ENCODE results near the gene KDM2B. TPM values are rescaled to one million over a fixed set of nuclear protein-coding genes. Genes with fewer than 3 reads are reported as not detected.

Gene KDM2B
- total and polyA plus RNA-seq, 2 of the 8 experiments (the other 6 are each of a cell fraction or from before 2014, with no cell fraction given), result 111 to 162 TPM

DNA sequence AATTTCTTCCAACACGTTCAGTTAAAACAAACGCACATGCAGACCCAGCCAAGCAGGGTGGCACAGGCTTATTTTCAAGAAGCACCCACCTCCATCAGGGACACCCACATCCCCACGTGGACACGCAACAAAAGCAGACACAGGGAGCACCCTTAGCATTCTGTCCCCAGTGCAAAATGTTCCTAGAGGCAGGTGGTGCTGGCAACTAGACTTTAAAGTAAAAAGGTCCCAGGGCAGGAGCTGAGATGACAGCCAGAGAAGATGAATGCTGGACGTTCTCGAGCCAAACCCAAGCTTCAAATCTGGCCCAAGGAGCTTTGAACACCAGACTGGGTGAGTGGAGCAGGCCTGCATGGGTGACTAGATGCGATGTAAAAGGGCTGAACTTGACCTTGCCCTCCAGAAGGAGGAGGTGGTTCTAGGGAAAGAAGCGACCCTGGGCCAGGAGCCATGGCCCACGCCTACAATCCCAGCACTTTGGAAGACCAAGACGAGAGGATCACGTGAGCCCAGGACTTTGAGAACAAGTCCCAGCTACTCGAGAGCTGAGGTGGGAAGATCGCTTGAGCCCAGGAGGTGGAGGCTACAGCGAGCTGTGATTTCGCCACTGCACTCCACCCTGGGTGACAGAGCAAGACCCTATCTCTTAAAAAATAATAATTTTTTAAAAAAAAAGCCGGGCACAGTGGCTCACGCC is 47.3 kb downstream of the KDM2B start:
- ChIA-PET CTCF (ENCODE audit: partially characterized antibody) (interaction anchor here (0.7 to 3.0 kb wide), 8 partner anchors 10 to 232 kb away, joined by 3 to 12 read pairs (median 3); partner anchors contain the start of gene KDM2B), POLR2A (ENCODE audit: partially characterized antibody) (interaction anchor here (0.8 to 40.9 kb wide), 5 partner anchors 7 to 38 kb away, joined by 3 to 793 read pairs (median 3); partner anchors contain the start of gene KDM2B)
- WGBS, 2 experiments (ENCODE audit: extremely low coverage in 1 of 2, insufficient coverage in 1 of 2, insufficient read length in 1 of 2, insufficient replicate concordance in 2 of 2, low coverage in 1 of 2, low lambda C conversion rate in 2 of 2, missing lambda C conversion rate in 1 of 2), result 93% methylated on average over 17 of the region's 17 CpGs; no CpG with 5 or more reads in 1 of the 2 experiments
- H3K9me3 ChIP-seq (ENCODE audit: insufficient read depth in 2 of 2, low read depth in 1 of 2, low read length in 1 of 2), result no peaks in the 10 kb centered on the region
- no peak overlapping the region for H2BK20ac ChIP-seq (ENCODE audit: low read length)
- no peak overlapping the region for H3K27ac ChIP-seq (ENCODE audit: low read depth, low read length)
- no peak overlapping the region for H3K56ac ChIP-seq (replicated peaks; ENCODE audit: insufficient read length, low read depth, low read length)
- no peak for FAIRE-seq
- H2AK5ac ChIP-seq (ENCODE audit: low read depth, low read length), result no peak overlapping the region
- peaks cover 20 to 36% (median 25%) of the 10 kb centered on the region in 4 experiments for H3K36me3 ChIP-seq (ENCODE audit: control insufficient read depth in 2 of 4, insufficient read depth in 4 of 4, low read length in 3 of 4)
- H3K14ac ChIP-seq (ENCODE audit: insufficient read length), result no peak overlapping the region
- H2BK15ac ChIP-seq (ENCODE audit: low read length), result no peak overlapping the region; the same call in 1 of the 2 replicates
- H3K4me2 ChIP-seq (ENCODE audit: insufficient read depth in 1 of 2, low read depth in 2 of 2, low read length in 2 of 2), result peak overlapping the region in 1 of 2 experiments; percentile 95; a peak in 1 of 4 replicates
- H2BK120ac ChIP-seq (replicated peaks; ENCODE audit: low read depth, low read length), result no peak overlapping the region
- no peak overlapping the region for H4K5ac ChIP-seq (ENCODE audit: insufficient read length, low read depth, low read length)
- H3K4ac ChIP-seq (replicated peaks; ENCODE audit: insufficient read length, low read depth, low read length), result no peak overlapping the region
- H2BK5ac ChIP-seq (ENCODE audit: low read depth, low read length), result no peak overlapping the region
- H3K79me2 ChIP-seq (ENCODE audit: control insufficient read depth in 1 of 2, insufficient read depth in 2 of 2, low read length in 2 of 2), result peaks cover 0 to 46% of the 10 kb centered on the region in 2 experiments; a peak in 2 of 4 replicates
- peaks cover 34 to 47% of the 10 kb centered on the region in 2 experiments for H4K20me1 ChIP-seq (replicated peaks in 1 of 2; ENCODE audit: control insufficient read depth in 1 of 2, insufficient read depth in 2 of 2, low read length in 2 of 2)
- H3K27me3 ChIP-seq (replicated peaks in 1 of 4; ENCODE audit: control insufficient read depth in 3 of 4, extremely low read depth in 1 of 4, insufficient read depth in 3 of 4, low read length in 3 of 4), result peaks cover 0 to 5% (median 0%) of the 10 kb centered on the region in 4 experiments; a peak in 3 of 7 replicates
- peaks cover 14% of the 10 kb centered on the region for H3K23me2 ChIP-seq (ENCODE audit: low read depth, low read length)
- H3K4me1 ChIP-seq (replicated peaks in 1 of 4; ENCODE audit: control insufficient read depth in 3 of 4, insufficient read depth in 4 of 4, low read length in 3 of 4), result peaks cover 7 to 37% (median 24%) of the 10 kb centered on the region in 4 experiments
- H3K23ac ChIP-seq (ENCODE audit: insufficient read length), result no peak overlapping the region
- H3K18ac ChIP-seq (ENCODE audit: extremely low read depth, low read length), result peak overlapping the region; percentile 32; the same call in 1 of the 2 replicates
- TF ChIP-seq GABPA (IDR thresholded peaks at IDR 0.05; ENCODE audit: borderline replicate concordance, insufficient read depth, low read length), result no peak
- TF ChIP-seq, protein P1, sequence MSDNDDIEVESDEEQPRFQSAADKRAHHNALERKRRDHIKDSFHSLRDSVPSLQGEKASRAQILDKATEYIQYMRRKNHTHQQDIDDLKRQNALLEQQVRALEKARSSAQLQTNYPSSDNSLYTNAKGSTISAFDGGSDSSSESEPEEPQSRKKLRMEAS (IDR thresholded peaks at IDR 0.05), result no peak
- no peak for TF ChIP-seq EZH2 (IDR thresholded peaks at IDR 0.05; ENCODE audit: low read depth, low read length, severe bottlenecking)
- no peak for TF ChIP-seq RBBP5 (IDR thresholded peaks at IDR 0.05; ENCODE audit: borderline replicate concordance, low read depth, low read length)
- peaks cover 10% of the 10 kb centered on the region for H3K79me1 ChIP-seq (ENCODE audit: low read depth, low read length)
- H3K9ac ChIP-seq (replicated peaks in 1 of 4; ENCODE audit: extremely low read depth in 1 of 4, low read depth in 3 of 4, low read length in 3 of 4), result no peak overlapping the region
- DNase-seq (ENCODE audit: low read depth in 1 of 2, low spot score in 2 of 2), result no peak
- no peak overlapping the region for H3K4me3 ChIP-seq (ENCODE audit: extremely low read depth in 1 of 4, insufficient read depth in 2 of 4, low read depth in 3 of 4, low read length in 4 of 4)
- H4K91ac ChIP-seq (replicated peaks; ENCODE audit: insufficient read length, low read length), result no peak overlapping the region
- no peak overlapping the region for H2AFZ ChIP-seq (ENCODE audit: low read length)
- no peak overlapping the region for H2BK12ac ChIP-seq (ENCODE audit: low read depth, low read length)
- H4K8ac ChIP-seq (ENCODE audit: extremely low read depth, insufficient read depth, low read length), result no peak overlapping the region
